IMR-90 (cell line): ENCODE measurements around the gene LCE2C. TPM values are rescaled to one million over a fixed set of nuclear protein-coding genes. Genes with fewer than 3 reads are reported as not detected.

Experiments used
- ATAC-seq: fragments of 200-7000 bp; cut with Tn5 transposase; 2 replicates; pipeline ENCODE4 v1.9.1; 2020; ENCODE audit warnings: low read depth, mild to moderate bottlenecking, moderate library complexity
- BruUV-seq: library from RNA; stranded (reverse); fragments of 400-500 nt; replicated peaks from 2 replicates; lab custom pipeline; 2021; lab: Mats Ljungman, UMichigan
- CTCF ChIA-PET: fragments of 300-600 bp; formaldehyde crosslinking; extraction: SDS; loops from one replicate; lab custom pipeline; 2021; ENCODE audit warnings: antibody characterized with exemption; lab: Yijun Ruan, JAX
- POLR2A ChIA-PET: fragments of 300-600 bp; sonication (Branson Sonifier 250); formaldehyde crosslinking; loops from one replicate; lab custom pipeline; 2022; ENCODE audit warnings: antibody characterized with exemption; ENCODE audit not compliant: unreplicated experiment; lab: Charles Lee
- DNase-seq: peaks from one replicate; pipeline ENCODE4 v3.0.0; 2013
- H2AFZ ChIP-seq: replicated peaks from 2 replicates; pipeline ENCODE3; 2013; ENCODE audit warnings: low read length, mild to moderate bottlenecking; ENCODE audit not compliant: poor library complexity
- H2AK5ac ChIP-seq: 2 replicates; pipeline ENCODE4 v1.6.1; 2013; ENCODE audit warnings: low read depth, low read length, inconsistent platforms
- H2AK9ac ChIP-seq: replicated peaks from 2 replicates; pipeline ENCODE3; 2013; ENCODE audit warnings: mild to moderate bottlenecking, low read depth, low read length, moderate library complexity; ENCODE audit not compliant: poor library complexity
- H2BK120ac ChIP-seq: 2 replicates; pipeline ENCODE4 v1.6.1; 2013; ENCODE audit warnings: low read depth, low read length, inconsistent platforms
- H2BK15ac ChIP-seq: 3 replicates; pipeline ENCODE4 v1.6.1; 2013; ENCODE audit warnings: low read depth, low read length, inconsistent platforms
- H2BK20ac ChIP-seq: 2 replicates; pipeline ENCODE4 v1.6.1; 2013; ENCODE audit warnings: low read depth, mild to moderate bottlenecking, inconsistent platforms, low read length, moderate library complexity
- H2BK5ac ChIP-seq: 2 replicates; pipeline ENCODE4 v1.6.1; 2013; ENCODE audit warnings: mild to moderate bottlenecking, low read depth, low read length, inconsistent platforms; ENCODE audit not compliant: poor library complexity, severe bottlenecking
- H3K14ac ChIP-seq: replicated peaks from 2 replicates; pipeline ENCODE4 v1.6.1; 2013; ENCODE audit warnings: low read depth, low read length, inconsistent platforms
- H3K18ac ChIP-seq: 2 replicates; pipeline ENCODE4 v1.6.1; 2013; ENCODE audit warnings: low read depth, low read length, control low read depth
- H3K23ac ChIP-seq: 2 replicates; pipeline ENCODE4 v1.6.1; 2013; ENCODE audit warnings: low read depth, low read length, inconsistent platforms
- H3K27ac ChIP-seq: 2 replicates; pipeline ENCODE4 v1.5.1; 2013; ENCODE audit warnings: mild to moderate bottlenecking, control low read depth, low read length; ENCODE audit not compliant: insufficient read depth
- H3K27me3 ChIP-seq: 2 replicates; pipeline ENCODE4 v1.6.1; 2013; ENCODE audit warnings: low read length; ENCODE audit not compliant: control insufficient read depth, insufficient read depth
- H3K36me3 ChIP-seq: 2 replicates; pipeline ENCODE4 v1.6.1; 2013; ENCODE audit warnings: low read length, mixed read lengths; ENCODE audit not compliant: control insufficient read depth, insufficient read depth
- H3K4ac ChIP-seq: 2 replicates; pipeline ENCODE4 v1.6.1; 2013; ENCODE audit warnings: low read depth, low read length, inconsistent platforms
- H3K4me1 ChIP-seq: 2 replicates; pipeline ENCODE4 v1.6.1; 2013; ENCODE audit warnings: low read length, mixed read lengths; ENCODE audit not compliant: control insufficient read depth, insufficient read depth
- H3K4me2 ChIP-seq: 2 replicates; pipeline ENCODE4 v1.6.1; 2013; ENCODE audit warnings: low read depth, mild to moderate bottlenecking, control low read depth, low read length, moderate library complexity
- H3K4me3 ChIP-seq: 2 replicates; pipeline ENCODE4 v1.5.1; 2013; ENCODE audit warnings: low read depth, mild to moderate bottlenecking, control low read depth, low read length, moderate library complexity; ENCODE audit not compliant: insufficient read depth
- H3K56ac ChIP-seq: 2 replicates; pipeline ENCODE4 v1.6.1; 2013; ENCODE audit warnings: low read length, inconsistent platforms; ENCODE audit not compliant: insufficient read depth; ENCODE audit errors: extremely low read depth
- H3K79me1 ChIP-seq, 2 experiments: 2 replicates each; pipeline ENCODE4 v1.6.1; 2013; ENCODE audit warnings: low read length in 2 of 2, inconsistent platforms in 1 of 2, low read depth in 1 of 2
- H3K9ac ChIP-seq: 2 replicates; pipeline ENCODE4 v1.6.1; 2013; ENCODE audit warnings: low read depth, low read length, control low read depth
- H3K9me1 ChIP-seq: 2 replicates; pipeline ENCODE4 v1.6.1; 2013; ENCODE audit warnings: low read length, inconsistent platforms; ENCODE audit not compliant: insufficient read depth
- H3K9me3 ChIP-seq: 2 replicates; pipeline ENCODE4 v1.6.1; 2013; ENCODE audit warnings: low read length; ENCODE audit not compliant: control insufficient read depth, insufficient read depth
- H4K20me1 ChIP-seq: 2 replicates; pipeline ENCODE4 v1.6.1; 2013; ENCODE audit warnings: low read length, inconsistent platforms; ENCODE audit not compliant: insufficient read depth
- H4K5ac ChIP-seq: 2 replicates; pipeline ENCODE4 v1.6.1; 2013; ENCODE audit warnings: mild to moderate bottlenecking, low read depth, low read length, control low read depth
- H4K8ac ChIP-seq, 2 experiments: 2 replicates each; pipeline ENCODE4 v1.6.1; 2013; ENCODE audit warnings: low read depth in 2 of 2, low read length in 2 of 2, control low read depth in 1 of 2, inconsistent platforms in 1 of 2
- H4K91ac ChIP-seq: 2 replicates; pipeline ENCODE4 v1.6.1; 2013; ENCODE audit warnings: low read depth, low read length, inconsistent platforms; ENCODE audit not compliant: insufficient read depth
- MAZ ChIP-seq: IDR thresholded peaks from 2 replicates; pipeline ENCODE4 v1.6.1; 2012; ENCODE audit warnings: low read depth, mild to moderate bottlenecking, low read length, improper control_type of control experiment, moderate library complexity, borderline replicate concordance
- MXI1 ChIP-seq: IDR thresholded peaks from 2 replicates; pipeline ENCODE4 v1.6.1; 2012; ENCODE audit warnings: low read depth, mild to moderate bottlenecking, low read length, moderate library complexity, borderline replicate concordance
- RCOR1 ChIP-seq: IDR thresholded peaks from 2 replicates; pipeline ENCODE4 v1.6.1; 2012; ENCODE audit warnings: mild to moderate bottlenecking, low read length, improper control_type of control experiment; ENCODE audit not compliant: insufficient replicate concordance
- USF2 ChIP-seq: fragments of 150-350 bp; IDR thresholded peaks from 2 replicates; pipeline ENCODE4 v1.6.1; 2017; ENCODE audit warnings: mild to moderate bottlenecking, antibody characterized with exemption, low read length, low read depth
- WGBS, 2 experiments: methylation state at CpG; one replicate each; pipeline versions ENCODE4 v1.1.5 to v1.1.7; 2013; ENCODE audit warnings: missing lambda C conversion rate in 2 of 2; ENCODE audit not compliant: insufficient read length in 1 of 2; ENCODE audit errors: extremely low coverage in 2 of 2; 5-methylcytosine and 5-hydroxymethylcytosine counted together
- dilution Hi-C: fragments of 300-500 bp; cut with HindIII; formaldehyde crosslinking; loops from one replicate; pipeline ENCODE4 v1.14.3; 2018; ENCODE audit warnings: low sequenced_read_pairs; ENCODE audit not compliant: unreplicated experiment
- in situ Hi-C: fragments of 300-500 bp; cut with MboI; formaldehyde crosslinking; loops from 3 replicates; pipeline ENCODE4 v1.14.3; 2019; ENCODE audit warnings: low sequenced_read_pairs, inconsistent platforms, mixed read lengths
- intact Hi-C: fragments of 100-400 bp; cut with micrococcal nuclease; formaldehyde crosslinking; loops from 2 replicates; pipeline ENCODE4 v1.10.0; 2022
- polyA plus RNA-seq, 3 experiments: library from polyadenylated mRNA; depleted of rRNA; stranded (reverse); fragments of >200 nt; gene quantifications; 2 replicates each; pipeline ENCODE4 v1.2.3, GENCODE V29; 2012; ENCODE audit warnings: low replicate concordance in 1 of 3
- total RNA-seq: library from RNA; depleted of rRNA; stranded (reverse); fragments of >200 nt; gene quantifications from 2 replicates; pipeline ENCODE4 v1.2.3, GENCODE V29; 2012

LCE2C gene
- total and polyA plus RNA-seq, 2 of the 4 experiments (the other 2 are of a cell fraction), result not detected

- no TSS peak for BruUV-seq
- Histone ChIP-seq H3K9me3 (no peaks in the 10 kb centered on the region), H3K79me1 (no peaks in the 10 kb centered on the region), H3K27me3 (no peaks in the 10 kb centered on the region; the same call in 1 of the 2 replicates), H3K4me1 (no peaks in the 10 kb centered on the region), H2BK15ac (no peak overlapping the region), H3K9me1 (no peaks in the 10 kb centered on the region), H3K27ac (no peak overlapping the region), H4K91ac (no peak overlapping the region), H2BK120ac (no peak overlapping the region), H4K8ac (no peak overlapping the region), H3K56ac (no peak overlapping the region), H2AK9ac (no peak overlapping the region), H3K9ac (no peak overlapping the region), H3K4me3 (no peak overlapping the region), H4K20me1 (no peaks in the 10 kb centered on the region), H3K4me2 (no peak overlapping the region), H2AK5ac (no peak overlapping the region), H3K18ac (no peak overlapping the region), H4K5ac (no peak overlapping the region), H3K23ac (no peak overlapping the region), H2BK20ac (no peak overlapping the region), H3K4ac (no peak overlapping the region), H3K36me3 (no peaks in the 10 kb centered on the region), H2AFZ (no peak overlapping the region), H2BK5ac (no peak overlapping the region), H3K14ac (no peak overlapping the region)
- DNase-seq (no peak), ATAC-seq (no peak)
- no CpG with 5 or more reads among the region's 2 CpGs for WGBS, 2 experiments
- CTCF ChIA-PET, result no interaction called here
- in situ Hi-C loops, result loop anchor here (25.0 kb wide), 1 partner anchor 539 kb away; the partner anchor contains the start of genes LELP1 and PRR9
- dilution Hi-C loops, result no loop called here
- no peak for TF ChIP-seq MXI1
- no peak for TF ChIP-seq USF2
- TF ChIP-seq RCOR1, result no peak
- no peak for TF ChIP-seq MAZ
- intact Hi-C loops, result no loop called here
- POLR2A ChIA-PET, result no interaction called here
These were observed 2.1 kb upstream of the LCE2C start for GRCh38 chr1:152673016-152673415.
